ENCODE measurements around the gene ERCC6L2.

GRCh38 chr9:95840074-95840473, 35.4 kb upstream of the ERCC6L2 start:
- no peak for TF ChIP-seq CTCF (IDR thresholded peaks at IDR 0.05; ENCODE audit: low read depth, low read length, poor library complexity, severe bottlenecking)
- TF ChIP-seq EZH2phosphoT487 (IDR thresholded peaks at IDR 0.05; ENCODE audit: borderline replicate concordance, low read length) = no peak

Measured in DOHH2 (cell line).